ENCODE results near the gene HAL.

HAL gene

GRCh38 chr12:96034621-96035282 lies 38.6 kb upstream of the HAL start:
- TF ChIP-seq POLR2AphosphoS5 (IDR thresholded peaks at IDR 0.05; ENCODE audit: low read depth, low read length) (no peak), REST (IDR thresholded peaks at IDR 0.05; ENCODE audit: insufficient read depth in 1 of 2, low read depth in 2 of 2, low read length in 2 of 2) (no peak), SIN3A (IDR thresholded peaks at IDR 0.05; ENCODE audit: borderline replicate concordance, insufficient read depth, low read length) (no peak), FOXP2 (optimal IDR thresholded peaks at IDR 0.05; ENCODE audit: borderline replicate concordance, extremely low read depth, extremely low read length, insufficient read depth) (no peak), TAF1 (IDR thresholded peaks at IDR 0.05; ENCODE audit: borderline replicate concordance, insufficient read depth, low read length) (no peak)

GRCh38 chr12:96033549-96034389 lies 37.6 kb upstream of the HAL start:
- no peak for TF ChIP-seq REST (IDR thresholded peaks at IDR 0.05; ENCODE audit: insufficient read depth in 1 of 2, low read depth in 2 of 2, low read length in 2 of 2)
- no peak for TF ChIP-seq SIN3A (IDR thresholded peaks at IDR 0.05; ENCODE audit: borderline replicate concordance, insufficient read depth, low read length)
- no peak for TF ChIP-seq TAF1 (IDR thresholded peaks at IDR 0.05; ENCODE audit: borderline replicate concordance, insufficient read depth, low read length)
- TF ChIP-seq FOXP2 (optimal IDR thresholded peaks at IDR 0.05; ENCODE audit: borderline replicate concordance, extremely low read depth, extremely low read length, insufficient read depth), result no peak
- no peak for TF ChIP-seq POLR2AphosphoS5 (IDR thresholded peaks at IDR 0.05; ENCODE audit: low read depth, low read length)

DNA sequence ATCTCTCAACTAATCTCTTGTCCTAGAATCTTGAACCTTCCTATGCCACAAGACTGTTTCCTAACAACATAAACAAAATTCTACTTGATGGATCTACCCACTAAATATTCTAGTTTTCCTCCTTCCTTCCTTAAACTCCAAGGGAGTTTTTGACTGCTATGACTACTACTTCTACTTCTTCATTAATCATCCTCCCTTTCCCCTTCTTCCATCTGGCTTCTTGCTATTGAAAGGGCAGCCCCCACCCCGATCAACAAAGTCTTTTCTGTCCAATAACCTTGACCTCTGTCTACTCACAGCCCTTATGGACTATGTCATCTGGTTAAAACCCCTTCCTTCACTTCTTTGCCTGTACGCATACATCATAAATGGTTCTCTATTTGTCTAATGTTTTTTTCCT lies 33.7 kb upstream of the HAL start:
- TF ChIP-seq REST (IDR thresholded peaks at IDR 0.05; ENCODE audit: insufficient read depth in 1 of 2, low read depth in 2 of 2, low read length in 2 of 2) (no peak), TAF1 (IDR thresholded peaks at IDR 0.05; ENCODE audit: borderline replicate concordance, insufficient read depth, low read length) (no peak), SIN3A (IDR thresholded peaks at IDR 0.05; ENCODE audit: borderline replicate concordance, insufficient read depth, low read length) (no peak), FOXP2 (optimal IDR thresholded peaks at IDR 0.05; ENCODE audit: borderline replicate concordance, extremely low read depth, extremely low read length, insufficient read depth) (no peak), POLR2AphosphoS5 (IDR thresholded peaks at IDR 0.05; ENCODE audit: low read depth, low read length) (no peak)

DNA sequence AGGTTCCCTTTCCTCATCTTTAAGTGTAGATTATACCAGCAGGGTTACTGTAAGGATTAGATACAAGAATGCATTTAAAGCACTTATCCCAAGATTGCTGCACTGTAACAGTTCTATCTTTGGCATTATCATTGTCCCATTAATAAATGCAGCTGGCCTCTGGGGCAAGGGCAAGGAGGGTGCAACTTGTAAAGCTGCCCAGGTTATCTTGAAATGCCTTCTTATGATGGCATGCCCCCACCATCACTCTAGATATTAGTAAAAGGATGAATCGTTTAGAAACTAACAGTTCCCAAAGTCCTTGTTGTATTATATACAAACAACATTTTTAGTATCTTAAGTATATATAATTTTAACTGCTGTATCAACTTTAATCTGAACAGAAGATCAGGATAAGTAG lies 32.4 kb upstream of the HAL start:
- TF ChIP-seq REST (IDR thresholded peaks at IDR 0.05; ENCODE audit: insufficient read depth in 1 of 2, low read depth in 2 of 2, low read length in 2 of 2) (no peak), POLR2AphosphoS5 (IDR thresholded peaks at IDR 0.05; ENCODE audit: low read depth, low read length) (no peak), TAF1 (IDR thresholded peaks at IDR 0.05; ENCODE audit: borderline replicate concordance, insufficient read depth, low read length) (no peak), FOXP2 (optimal IDR thresholded peaks at IDR 0.05; ENCODE audit: borderline replicate concordance, extremely low read depth, extremely low read length, insufficient read depth) (no peak), SIN3A (IDR thresholded peaks at IDR 0.05; ENCODE audit: borderline replicate concordance, insufficient read depth, low read length) (no peak)
